ENCODE results near the gene CFB. TPM values are rescaled to one million over a fixed set of nuclear protein-coding genes. Genes with fewer than 3 reads are reported as not detected.

Gene CFB
- total RNA-seq, 2 donors from 2014 or later = 65.5 to 126 TPM

DNA sequence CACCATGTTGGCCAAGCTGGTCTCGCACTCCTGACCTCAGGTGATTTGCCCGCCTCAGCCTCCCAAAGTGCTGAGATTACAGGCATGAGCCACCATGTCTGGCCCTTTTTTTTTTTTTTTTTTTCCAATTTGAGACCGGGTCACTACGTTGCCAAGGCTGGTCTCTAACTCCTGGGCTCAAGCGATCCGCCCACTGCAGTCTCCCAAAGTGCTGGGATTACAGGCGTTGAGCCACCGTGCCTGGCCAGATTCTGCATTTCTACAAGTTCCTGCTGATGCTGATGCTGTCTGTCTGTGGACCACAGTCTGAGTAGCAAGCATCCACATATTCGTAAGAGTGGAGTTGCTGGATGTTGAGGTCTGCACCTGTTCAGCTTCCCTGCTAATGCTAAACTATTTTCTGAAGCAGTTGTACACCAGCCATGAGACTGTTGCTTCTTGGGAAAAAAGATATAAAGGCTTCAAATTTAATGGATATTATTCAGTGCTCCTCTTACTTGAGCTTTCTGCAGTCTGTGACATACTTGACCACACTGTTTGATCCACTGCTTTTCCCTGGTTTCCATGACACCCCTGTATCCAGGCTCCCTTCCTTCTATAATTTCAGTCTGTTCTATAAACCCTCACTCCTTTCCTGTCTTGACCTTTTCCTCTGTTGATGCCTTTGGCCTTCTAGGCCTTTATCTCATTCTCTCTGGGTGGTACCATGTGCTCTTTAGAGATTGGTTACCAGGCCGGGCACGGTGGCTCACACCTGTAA is 33.9 kb upstream of the CFB start:
- Histone ChIP-seq H3K27ac (no peak overlapping the region), H3K9me3 (no peaks in the 10 kb centered on the region), H3K27me3 (no peaks in the 10 kb centered on the region), H3K4me3 (no peak overlapping the region), H3K36me3 (no peaks in the 10 kb centered on the region), H3K4me1 (no peaks in the 10 kb centered on the region)
- DNase-seq (ENCODE audit: low spot score) = no peak
- TF ChIP-seq, protein P1, sequence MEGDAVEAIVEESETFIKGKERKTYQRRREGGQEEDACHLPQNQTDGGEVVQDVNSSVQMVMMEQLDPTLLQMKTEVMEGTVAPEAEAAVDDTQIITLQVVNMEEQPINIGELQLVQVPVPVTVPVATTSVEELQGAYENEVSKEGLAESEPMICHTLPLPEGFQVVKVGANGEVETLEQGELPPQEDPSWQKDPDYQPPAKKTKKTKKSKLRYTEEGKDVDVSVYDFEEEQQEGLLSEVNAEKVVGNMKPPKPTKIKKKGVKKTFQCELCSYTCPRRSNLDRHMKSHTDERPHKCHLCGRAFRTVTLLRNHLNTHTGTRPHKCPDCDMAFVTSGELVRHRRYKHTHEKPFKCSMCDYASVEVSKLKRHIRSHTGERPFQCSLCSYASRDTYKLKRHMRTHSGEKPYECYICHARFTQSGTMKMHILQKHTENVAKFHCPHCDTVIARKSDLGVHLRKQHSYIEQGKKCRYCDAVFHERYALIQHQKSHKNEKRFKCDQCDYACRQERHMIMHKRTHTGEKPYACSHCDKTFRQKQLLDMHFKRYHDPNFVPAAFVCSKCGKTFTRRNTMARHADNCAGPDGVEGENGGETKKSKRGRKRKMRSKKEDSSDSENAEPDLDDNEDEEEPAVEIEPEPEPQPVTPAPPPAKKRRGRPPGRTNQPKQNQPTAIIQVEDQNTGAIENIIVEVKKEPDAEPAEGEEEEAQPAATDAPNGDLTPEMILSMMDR (IDR thresholded peaks at IDR 0.05) = no peak

DNA sequence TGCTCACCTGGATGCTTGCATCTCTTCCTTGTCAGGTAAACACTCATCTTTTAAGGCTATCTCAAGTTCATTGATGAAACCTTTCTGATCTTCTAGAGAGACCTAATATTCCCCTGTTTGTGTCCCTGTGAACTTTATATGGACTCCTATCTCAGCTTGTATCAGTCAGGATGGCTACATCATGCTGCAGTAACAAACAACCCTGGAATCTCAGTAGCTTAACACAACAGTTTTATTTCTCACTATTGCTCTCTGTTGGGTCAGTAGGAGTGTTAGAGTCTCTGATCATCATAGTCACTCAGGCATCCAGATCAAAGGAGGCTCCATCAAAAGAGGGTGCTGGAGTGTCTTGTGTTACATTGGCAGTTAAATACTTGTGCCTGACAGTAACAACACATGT is 30.5 kb upstream of the CFB start:
- TF ChIP-seq, protein P1 (IDR thresholded peaks at IDR 0.05) = no peak
- no peak for DNase-seq (ENCODE audit: low spot score)
- no peak overlapping the region for H3K4me3 ChIP-seq
- H3K36me3 ChIP-seq = no peaks in the 10 kb centered on the region
- H3K9me3 ChIP-seq = no peaks in the 10 kb centered on the region
- H3K27ac ChIP-seq = no peak overlapping the region
- no peaks in the 10 kb centered on the region for H3K4me1 ChIP-seq
- H3K27me3 ChIP-seq = no peaks in the 10 kb centered on the region

- DNase-seq (ENCODE audit: low spot score) = no peak
- Histone ChIP-seq H3K4me1 (no peaks in the 10 kb centered on the region), H3K27ac (no peak overlapping the region), H3K4me3 (no peak overlapping the region), H3K9me3 (no peaks in the 10 kb centered on the region), H3K36me3 (no peaks in the 10 kb centered on the region), H3K27me3 (no peaks in the 10 kb centered on the region)
- TF ChIP-seq, protein P1 (IDR thresholded peaks at IDR 0.05) = no peak
Measured at GRCh38 chr6:31915756-31916155, 30.1 kb upstream of the CFB start.

DNA sequence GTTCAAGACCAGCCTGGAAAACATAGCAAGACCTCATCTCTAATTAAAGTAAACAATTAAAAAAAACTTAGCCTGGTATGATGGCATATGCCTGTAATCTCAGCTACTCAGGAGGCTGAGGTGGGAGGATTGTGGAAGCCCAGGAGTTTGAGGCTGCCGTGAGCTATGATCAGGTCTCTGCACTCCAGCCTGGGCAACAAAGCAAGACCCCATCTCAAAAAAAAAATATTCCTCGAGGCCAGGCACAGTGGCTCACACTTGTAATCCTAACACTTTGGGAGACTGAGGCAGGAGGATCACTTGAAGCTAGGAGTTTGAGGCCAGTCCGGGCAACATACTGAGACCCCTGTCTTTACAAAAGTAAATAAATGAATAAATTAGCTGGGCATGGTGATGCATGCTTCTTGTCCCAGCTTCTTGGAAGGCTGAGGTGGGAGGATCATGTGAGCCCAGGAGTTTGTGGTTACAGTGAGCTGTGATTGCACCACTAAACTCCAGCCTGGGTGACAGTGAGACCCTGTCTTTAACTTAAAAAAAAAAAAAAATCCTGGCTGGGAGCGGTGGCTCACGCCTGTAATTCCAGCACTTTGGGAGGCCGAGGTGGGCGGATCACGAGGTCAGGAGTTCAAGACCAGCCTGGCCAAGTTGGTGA is 27.7 kb upstream of the CFB start:
- Histone ChIP-seq H3K27ac (no peak overlapping the region), H3K36me3 (no peaks in the 10 kb centered on the region), H3K4me1 (no peaks in the 10 kb centered on the region), H3K27me3 (no peaks in the 10 kb centered on the region), H3K4me3 (no peak overlapping the region), H3K9me3 (no peaks in the 10 kb centered on the region)
- DNase-seq (ENCODE audit: low spot score) = no peak
- TF ChIP-seq, protein P1 (IDR thresholded peaks at IDR 0.05) = no peak

DNA sequence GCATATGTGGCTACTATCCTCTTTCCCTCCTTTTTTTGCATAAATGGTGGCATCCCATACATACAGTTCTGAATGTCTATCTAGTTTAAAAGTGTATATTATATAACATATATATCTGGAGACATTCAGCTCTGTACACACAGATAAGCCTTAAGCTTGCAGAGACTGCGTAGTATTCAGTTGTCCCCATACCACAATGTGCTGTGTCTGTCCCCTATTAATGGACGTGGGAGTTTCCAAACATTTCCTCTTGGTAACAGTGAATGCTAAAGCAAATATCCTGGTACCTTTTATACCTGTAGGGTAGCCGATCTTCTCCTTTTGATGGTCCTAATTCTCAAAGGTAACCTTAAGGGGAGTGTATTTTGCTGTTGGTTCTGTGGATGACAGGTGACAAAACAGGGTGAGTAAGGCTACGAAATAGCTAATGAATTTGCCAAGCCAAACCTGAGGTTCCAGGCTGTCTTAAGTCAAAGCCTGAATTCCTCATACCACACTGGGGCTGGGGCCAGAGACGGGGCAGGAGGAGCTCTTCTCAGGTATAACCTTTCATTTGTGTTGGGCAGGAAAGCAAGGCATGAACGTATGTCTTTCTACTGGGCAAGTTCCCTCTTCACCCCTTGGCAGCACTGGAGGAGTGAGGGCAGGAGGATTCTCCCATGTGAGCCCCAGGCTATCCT is 26.1 kb upstream of the CFB start:
- TF ChIP-seq, protein P1 (IDR thresholded peaks at IDR 0.05) = no peak
- H3K27ac ChIP-seq = no peak overlapping the region
- no peaks in the 10 kb centered on the region for H3K9me3 ChIP-seq
- no peaks in the 10 kb centered on the region for H3K27me3 ChIP-seq
- H3K4me3 ChIP-seq = no peak overlapping the region
- DNase-seq (ENCODE audit: low spot score) = no peak
- no peaks in the 10 kb centered on the region for H3K4me1 ChIP-seq
- H3K36me3 ChIP-seq = no peaks in the 10 kb centered on the region
